ENCODE data around the gene FAM13A. TPM values are rescaled to one million over a fixed set of nuclear protein-coding genes. Genes with fewer than 3 reads are reported as not detected.

FAM13A gene
- total and polyA plus RNA-seq, 2 experiments from 2014 or later: 5.3 to 6.6 TPM

- Histone ChIP-seq H3K9me2 (ENCODE audit: insufficient read depth) (no peaks in the 10 kb centered on the region), H3K27ac (no peak overlapping the region), H3K4me3 (no peak overlapping the region), H3K27me3 (replicated peaks; ENCODE audit: insufficient read depth) (no peaks in the 10 kb centered on the region), H3K36me3 (ENCODE audit: low read depth) (no peaks in the 10 kb centered on the region), H3K4me2 (ENCODE audit: unreplicated experiment) (no peak overlapping the region), H3K9me3 (ENCODE audit: low read depth) (no peaks in the 10 kb centered on the region), H3K79me2 (ENCODE audit: insufficient read depth) (no peaks in the 10 kb centered on the region), H4K20me1 (ENCODE audit: insufficient read depth) (no peaks in the 10 kb centered on the region), H3K9ac (no peak overlapping the region), H3K4me1 (ENCODE audit: insufficient read depth) (peaks cover 8% of the 10 kb centered on the region; the same call in 1 of the 2 replicates), H2AFZ (no peak overlapping the region), H3F3A (ENCODE audit: insufficient read depth) (no peaks in the 10 kb centered on the region)
- TF ChIP-seq EZH2 (IDR thresholded peaks at IDR 0.05; ENCODE audit: insufficient read depth, poor library complexity, severe bottlenecking) (no peak), EZH2phosphoT487 (IDR thresholded peaks at IDR 0.05; ENCODE audit: insufficient read depth, low read depth) (no peak)
- no peak for DNase-seq
- in situ Hi-C loops (cut with MboI): no loop called here
- whole genome bisulfite sequencing, 2 experiments (ENCODE audit: low coverage in 1 of 2, low lambda C conversion rate in 2 of 2, missing lambda C conversion rate in 2 of 2): 92 to 93% methylated on average over 2 of the region's 2 CpGs
Observed at GRCh38 chr4:88752754-88753153, 304.2 kb downstream of the FAM13A start.

GRCh38 chr4:88752076-88752463 is 304.9 kb downstream of the FAM13A start:
- DNase-seq: no peak
- H3F3A ChIP-seq (ENCODE audit: insufficient read depth): no peaks in the 10 kb centered on the region
- H3K36me3 ChIP-seq (ENCODE audit: low read depth): no peaks in the 10 kb centered on the region
- H3K27ac ChIP-seq: no peak overlapping the region
- no peaks in the 10 kb centered on the region for H3K9me3 ChIP-seq (ENCODE audit: low read depth)
- H3K4me2 ChIP-seq (ENCODE audit: unreplicated experiment): no peak overlapping the region
- H2AFZ ChIP-seq: no peak overlapping the region
- WGBS, 2 experiments (ENCODE audit: low coverage in 1 of 2, low lambda C conversion rate in 2 of 2, missing lambda C conversion rate in 2 of 2): 97 to 98% methylated on average over 4 of the region's 4 CpGs
- in situ Hi-C loops (cut with MboI): no loop called here
- no peak for TF ChIP-seq EZH2 (IDR thresholded peaks at IDR 0.05; ENCODE audit: insufficient read depth, poor library complexity, severe bottlenecking)
- no peak for TF ChIP-seq EZH2phosphoT487 (IDR thresholded peaks at IDR 0.05; ENCODE audit: insufficient read depth, low read depth)
- H3K79me2 ChIP-seq (ENCODE audit: insufficient read depth): no peaks in the 10 kb centered on the region
- H3K4me3 ChIP-seq: no peak overlapping the region
- H4K20me1 ChIP-seq (ENCODE audit: insufficient read depth): no peaks in the 10 kb centered on the region
- H3K9me2 ChIP-seq (ENCODE audit: insufficient read depth): no peaks in the 10 kb centered on the region
- H3K9ac ChIP-seq: no peak overlapping the region
- peaks cover 5% of the 10 kb centered on the region; the same call in 1 of the 2 replicates for H3K4me1 ChIP-seq (ENCODE audit: insufficient read depth)
- H3K27me3 ChIP-seq (replicated peaks; ENCODE audit: insufficient read depth): no peaks in the 10 kb centered on the region

GRCh38 chr4:88751258-88752075 is 305.5 kb downstream of the FAM13A start:
- TF ChIP-seq EZH2 (IDR thresholded peaks at IDR 0.05; ENCODE audit: insufficient read depth, poor library complexity, severe bottlenecking): no peak
- no peak for TF ChIP-seq EZH2phosphoT487 (IDR thresholded peaks at IDR 0.05; ENCODE audit: insufficient read depth, low read depth)
- H4K20me1 ChIP-seq (ENCODE audit: insufficient read depth): no peaks in the 10 kb centered on the region
- H3K27me3 ChIP-seq (replicated peaks; ENCODE audit: insufficient read depth): no peaks in the 10 kb centered on the region
- no peak overlapping the region for H3K4me3 ChIP-seq
- DNase-seq: no peak
- no peaks in the 10 kb centered on the region for H3K36me3 ChIP-seq (ENCODE audit: low read depth)
- 91 to 96% methylated on average over 7 of the region's 7 CpGs for WGBS, 2 experiments (ENCODE audit: low coverage in 1 of 2, low lambda C conversion rate in 2 of 2, missing lambda C conversion rate in 2 of 2)
- in situ Hi-C loops (cut with MboI): no loop called here
- H3K9me3 ChIP-seq (ENCODE audit: low read depth): no peaks in the 10 kb centered on the region
- no peaks in the 10 kb centered on the region for H3F3A ChIP-seq (ENCODE audit: insufficient read depth)
- no peaks in the 10 kb centered on the region for H3K79me2 ChIP-seq (ENCODE audit: insufficient read depth)
- H3K9me2 ChIP-seq (ENCODE audit: insufficient read depth): no peaks in the 10 kb centered on the region
- no peak overlapping the region for H3K4me2 ChIP-seq (ENCODE audit: unreplicated experiment)
- H3K9ac ChIP-seq: no peak overlapping the region
- H3K4me1 ChIP-seq (ENCODE audit: insufficient read depth): no peaks in the 10 kb centered on the region
- H3K27ac ChIP-seq: no peak overlapping the region
- no peak overlapping the region for H2AFZ ChIP-seq

- Histone ChIP-seq H3K36me3 (ENCODE audit: low read depth) (no peaks in the 10 kb centered on the region), H3K27me3 (replicated peaks; ENCODE audit: insufficient read depth) (no peaks in the 10 kb centered on the region), H3K9me2 (ENCODE audit: insufficient read depth) (no peaks in the 10 kb centered on the region), H4K20me1 (ENCODE audit: insufficient read depth) (no peaks in the 10 kb centered on the region), H2AFZ (no peak overlapping the region), H3K4me2 (ENCODE audit: unreplicated experiment) (no peak overlapping the region), H3K27ac (no peak overlapping the region), H3K9me3 (ENCODE audit: low read depth) (no peaks in the 10 kb centered on the region), H3K79me2 (ENCODE audit: insufficient read depth) (no peaks in the 10 kb centered on the region), H3K9ac (no peak overlapping the region), H3K4me3 (no peak overlapping the region), H3F3A (ENCODE audit: insufficient read depth) (no peaks in the 10 kb centered on the region), H3K4me1 (ENCODE audit: insufficient read depth) (no peaks in the 10 kb centered on the region)
- DNase-seq: no peak
- 90 to 94% methylated on average over 10 of the region's 10 CpGs for WGBS, 2 experiments (ENCODE audit: low coverage in 1 of 2, low lambda C conversion rate in 2 of 2, missing lambda C conversion rate in 2 of 2)
- TF ChIP-seq EZH2 (IDR thresholded peaks at IDR 0.05; ENCODE audit: insufficient read depth, poor library complexity, severe bottlenecking): no peak
- no peak for TF ChIP-seq EZH2phosphoT487 (IDR thresholded peaks at IDR 0.05; ENCODE audit: insufficient read depth, low read depth)
- in situ Hi-C loops (cut with MboI): no loop called here
Observed at GRCh38 chr4:88750369-88750768, 306.6 kb downstream of the FAM13A start.
